GM20431 (cell line): ENCODE data around the gene HPS6.

ENCODE experiments used
- in situ Hi-C: fragments of 300-500 bp; cut with MseI, MboI; formaldehyde crosslinking; loops from one replicate; pipeline ENCODE4 v1.15.0; 2020; ENCODE audit warnings: low sequenced_read_pairs; ENCODE audit not compliant: unreplicated experiment

Gene HPS6

DNA sequence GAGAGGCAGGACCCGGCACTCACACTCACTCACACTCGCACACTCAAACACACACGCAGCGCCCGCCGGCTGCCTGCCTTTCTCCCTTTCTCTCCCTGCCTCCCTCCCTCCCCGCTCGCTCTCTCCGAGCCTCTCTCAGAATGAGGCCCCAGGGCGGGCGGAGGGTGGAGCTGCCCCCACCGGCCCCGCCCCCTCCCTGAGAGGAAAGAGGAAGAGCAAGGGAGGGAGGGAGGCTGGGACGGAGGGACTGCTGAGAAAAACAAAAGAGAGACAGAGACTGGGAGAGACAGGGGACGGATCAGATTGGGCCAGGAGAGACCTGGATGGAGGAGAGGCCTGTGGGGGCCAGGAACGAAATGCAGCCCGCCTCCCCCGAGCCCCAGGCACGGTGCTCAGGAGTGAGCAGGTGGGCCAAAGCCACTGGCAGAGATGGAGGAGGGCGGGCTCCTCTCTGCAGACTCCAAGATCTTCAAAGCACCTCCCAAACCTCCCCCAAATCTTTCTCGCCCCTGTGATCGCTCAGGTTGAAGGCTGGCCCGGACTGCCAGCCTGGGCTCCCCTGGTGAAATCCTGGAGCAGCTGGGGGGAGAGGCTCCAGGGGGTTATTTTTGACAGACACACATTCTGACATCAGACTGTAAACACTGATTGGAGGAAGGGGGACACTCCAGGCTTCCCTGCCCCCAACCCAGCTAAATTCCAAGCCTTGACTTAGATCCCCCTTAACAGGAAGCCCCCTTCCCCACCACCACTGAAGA, 49.9 kb downstream of the HPS6 start:
- in situ Hi-C loops: no loop called here

- in situ Hi-C loops: no loop called here
Measured at GRCh38 chr10:102115775-102116174, 50.6 kb downstream of the HPS6 start.

DNA sequence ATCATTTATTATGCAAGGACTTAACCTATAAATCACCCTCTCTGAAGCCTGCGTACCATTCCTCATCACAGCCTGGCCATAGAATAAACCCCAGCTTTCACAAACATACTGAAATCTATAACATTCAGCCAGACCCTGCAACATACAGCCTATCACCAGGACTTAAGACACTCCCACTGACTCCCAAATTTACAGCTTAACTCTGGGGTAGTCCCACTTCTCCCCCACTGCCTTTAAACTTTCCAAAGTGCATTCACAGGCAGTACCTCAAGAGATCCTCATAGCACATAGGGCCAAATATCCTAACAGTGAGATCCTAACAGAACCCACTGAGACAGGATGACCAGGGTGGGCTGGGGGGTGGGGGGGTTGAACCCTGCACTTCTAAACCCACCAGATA, 51.5 kb downstream of the HPS6 start:
- in situ Hi-C loops: no loop called here
